HG03521 (cell line): ENCODE results near the gene FAT1.

Experiments
- ATAC-seq: cut with Tn5 transposase; IDR thresholded peaks from one replicate; pipeline ENCODE4 v1.9.1; 2021; ENCODE audit warnings: mild to moderate bottlenecking, moderate library complexity; ENCODE audit not compliant: unreplicated experiment

FAT1 gene

GRCh38 chr4:186724864-186725468 is 1.3 kb upstream of the FAT1 start:
- ATAC-seq, result no peak

- ATAC-seq, result no peak
Observed at GRCh38 chr4:186724058-186724863, 605 bp upstream of the FAT1 start.

DNA sequence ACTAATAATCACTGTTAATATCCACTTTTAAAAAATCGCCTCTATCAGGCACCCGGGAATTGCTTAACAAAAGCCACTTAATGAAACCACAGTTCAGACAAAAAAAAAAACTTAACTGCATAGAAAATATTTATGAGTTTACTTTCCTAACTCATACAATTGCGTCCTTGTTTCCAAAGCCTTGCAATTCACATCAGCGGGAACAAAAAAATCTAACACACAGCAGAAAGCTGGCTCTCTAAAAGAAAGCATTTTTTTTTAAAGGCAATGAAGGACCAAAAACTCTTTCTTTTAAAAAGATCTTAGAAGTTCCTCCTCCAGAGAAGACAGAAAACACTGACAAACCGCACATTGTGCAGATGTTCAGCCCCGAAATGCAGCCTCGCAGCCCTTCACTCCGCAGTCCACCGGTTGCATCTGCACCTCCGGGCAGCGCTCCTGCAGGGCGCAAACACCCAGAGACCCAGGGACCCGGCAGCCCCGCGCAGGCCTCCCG is 812 bp downstream of the FAT1 start:
- ATAC-seq, result no peak

- ATAC-seq, result no peak
Observed at GRCh38 chr4:186719925-186720694, 3.5 kb downstream of the FAT1 start.

- no peak for ATAC-seq
Observed at GRCh38 chr4:186717556-186717955, 6.1 kb downstream of the FAT1 start.

DNA sequence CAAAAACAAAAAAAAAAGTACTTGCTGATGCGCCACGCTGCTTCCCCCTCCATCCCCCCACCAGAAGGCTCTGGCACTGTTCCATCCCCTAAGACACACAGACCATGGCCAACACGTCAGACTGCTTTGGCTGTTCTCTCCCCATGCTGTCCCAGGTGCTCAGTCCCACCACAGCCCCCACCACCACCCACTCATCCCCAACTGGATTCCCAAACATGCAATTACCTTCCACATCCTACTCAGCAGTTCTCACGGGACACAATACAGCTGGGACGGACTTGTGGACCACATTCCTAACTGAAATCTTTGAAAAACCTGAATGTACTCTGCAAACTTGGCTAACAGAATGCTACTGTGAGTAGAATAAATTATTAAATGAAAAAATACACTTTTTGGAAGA is 8.6 kb downstream of the FAT1 start:
- ATAC-seq, result no peak

- no peak for ATAC-seq
Observed at GRCh38 chr4:186714006-186714675, 9.5 kb downstream of the FAT1 start.

- ATAC-seq, result no peak
Observed at GRCh38 chr4:186712690-186713089, 11.0 kb downstream of the FAT1 start.

- no peak for ATAC-seq
Observed at GRCh38 chr4:186710521-186711119, 13.0 kb downstream of the FAT1 start.

- ATAC-seq, result no peak
Observed at GRCh38 chr4:186709517-186709916, 14.1 kb downstream of the FAT1 start.

DNA sequence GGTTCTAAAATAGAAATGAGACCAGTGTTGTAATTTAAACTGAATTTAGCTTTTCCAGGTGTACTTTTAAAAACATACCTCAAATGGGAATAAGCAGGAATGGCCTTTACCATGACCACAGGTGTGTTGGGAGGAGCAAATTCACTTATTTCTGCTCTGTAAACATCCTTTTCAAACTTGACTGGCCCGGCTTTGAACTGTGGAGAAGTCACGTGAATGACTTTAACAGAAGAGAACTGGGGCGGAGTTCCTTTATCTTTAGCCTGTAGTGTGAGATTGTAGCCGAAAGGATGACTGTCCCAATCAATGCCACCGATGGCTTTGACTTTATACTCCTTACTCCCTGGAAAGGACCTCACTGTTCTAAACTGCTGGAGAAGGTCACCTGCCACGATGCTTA is 15.1 kb downstream of the FAT1 start:
- ATAC-seq, result no peak

GRCh38 chr4:186707996-186708395 is 15.7 kb downstream of the FAT1 start:
- ATAC-seq, result no peak

DNA sequence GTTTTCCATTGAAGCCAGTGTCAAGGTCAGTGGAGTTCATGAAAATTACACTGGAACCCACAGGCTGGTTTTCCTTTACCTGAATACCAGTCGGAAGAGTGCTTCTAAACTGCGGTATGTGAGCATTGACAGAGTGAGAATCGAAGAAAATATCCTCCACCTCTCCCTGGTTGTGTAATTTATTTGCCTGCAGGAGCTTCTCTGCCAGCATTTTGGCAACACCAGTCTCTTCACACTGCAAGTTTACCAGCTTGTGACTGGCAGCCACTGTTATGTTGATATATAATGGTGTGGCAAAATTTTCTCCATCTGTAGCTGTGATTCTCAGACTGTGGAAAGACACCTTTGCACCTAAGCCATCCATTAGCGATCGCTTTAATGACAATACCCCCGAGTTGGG is 16.1 kb downstream of the FAT1 start:
- no peak for ATAC-seq

- ATAC-seq, result no peak
Observed at GRCh38 chr4:186704057-186704456, 19.6 kb downstream of the FAT1 start.

- no peak for ATAC-seq
Observed at GRCh38 chr4:186703510-186703909, 20.1 kb downstream of the FAT1 start.

DNA sequence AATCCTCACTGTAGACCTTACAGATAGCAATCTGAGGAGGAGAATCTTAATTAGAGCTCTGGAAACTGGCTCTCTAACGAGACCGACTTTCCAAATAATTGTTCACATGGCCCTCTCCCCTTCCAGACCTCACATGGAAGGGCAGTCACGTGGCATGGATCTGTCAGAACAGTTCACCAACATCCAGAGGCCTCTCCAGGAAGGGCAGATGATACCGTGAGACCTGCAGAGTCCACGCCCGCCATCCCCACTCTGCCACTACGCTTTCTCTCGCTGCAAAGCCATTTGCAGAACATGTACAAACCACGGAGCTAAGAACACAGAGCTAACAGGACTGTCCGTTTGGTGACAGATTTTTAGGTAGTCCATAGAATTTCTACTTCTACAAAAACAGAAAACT is 20.7 kb downstream of the FAT1 start:
- ATAC-seq, result no peak

- no peak for ATAC-seq
Observed at GRCh38 chr4:186702297-186702696, 21.4 kb downstream of the FAT1 start.

GRCh38 chr4:186701788-186702187 is 21.9 kb downstream of the FAT1 start:
- no peak for ATAC-seq

DNA sequence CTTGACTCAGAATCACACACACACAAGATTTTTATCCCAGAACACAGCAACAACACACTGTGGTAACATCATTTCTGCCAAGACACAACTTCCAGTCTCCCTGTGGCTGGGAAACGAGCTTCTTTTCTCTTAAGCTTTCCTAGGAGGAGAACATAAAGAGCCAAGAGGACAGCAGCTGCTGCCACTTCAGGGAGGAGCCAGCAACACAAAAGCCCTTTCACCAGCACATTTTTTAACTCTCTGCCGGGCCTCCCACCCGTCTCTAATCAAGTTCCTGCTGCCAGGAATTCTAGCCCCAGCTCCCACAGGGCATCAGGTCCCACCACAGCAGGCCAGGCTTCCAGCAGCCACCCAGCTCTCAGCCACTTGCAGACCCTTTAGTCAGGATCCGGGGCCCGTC is 22.4 kb downstream of the FAT1 start:
- ATAC-seq, result no peak

- no peak for ATAC-seq
Observed at GRCh38 chr4:186700746-186701145, 22.9 kb downstream of the FAT1 start.

GRCh38 chr4:186699881-186700397 is 23.7 kb downstream of the FAT1 start:
- ATAC-seq, result no peak
